CD14-positive monocyte (primary cell): ENCODE measurements around the gene DNAJC16. TPM values are rescaled to one million over a fixed set of nuclear protein-coding genes. Genes with fewer than 3 reads are reported as not detected.
A peak's percentile ranks its signal among the peaks of the same experiment; 100 is the strongest.

Experiments
- DNase-seq, 3 donors: peaks; one replicate each; pipeline ENCODE4 v3.0.0-alpha.2; 2011 to 2022
- H2AFZ ChIP-seq: 2 replicates; pipeline ENCODE4 v1.6.0; 2012; ENCODE audit warnings: mild to moderate bottlenecking, low read depth, low read length, inconsistent platforms; ENCODE audit not compliant: insufficient read depth, poor library complexity, severe bottlenecking
- H3K27ac ChIP-seq, 2 donors: 1 replicate in 1 of 2; 2 replicates in 1 of 2; pipeline ENCODE4 v1.5.1; 2012 to 2013; ENCODE audit warnings: low read length in 2 of 2, control low read depth in 1 of 2, inconsistent platforms in 1 of 2, low read depth in 1 of 2, mild to moderate bottlenecking in 1 of 2
- H3K27me3 ChIP-seq, 2 donors: one replicate each; pipeline versions ENCODE4 v1.6.0 to v1.6.1; 2011 to 2013; ENCODE audit warnings: low read length in 2 of 2; ENCODE audit not compliant: control insufficient read depth in 2 of 2, insufficient read depth in 2 of 2
- H3K36me3 ChIP-seq, 2 donors: replicated peaks in 1 of 2; 1 replicate in 1 of 2; 2 replicates in 1 of 2; pipeline versions ENCODE4 v1.5.1 to v1.6.1; 2012 to 2013; ENCODE audit warnings: low read length in 2 of 2, control low read depth in 1 of 2, inconsistent platforms in 1 of 2, mild to moderate bottlenecking in 1 of 2; ENCODE audit not compliant: insufficient read depth in 2 of 2, control insufficient read depth in 1 of 2
- H3K4me1 ChIP-seq, 2 donors: 1 replicate in 1 of 2; 2 replicates in 1 of 2; pipeline versions ENCODE4 v1.5.1 to v1.6.1; 2012 to 2013; ENCODE audit warnings: low read length in 2 of 2, control low read depth in 1 of 2, inconsistent platforms in 1 of 2, mild to moderate bottlenecking in 1 of 2, moderate library complexity in 1 of 2; ENCODE audit not compliant: insufficient read depth in 2 of 2, control insufficient read depth in 1 of 2
- H3K4me2 ChIP-seq: replicated peaks from 2 replicates; pipeline ENCODE3; 2012; ENCODE audit warnings: low read length, moderate library complexity, mild to moderate bottlenecking; ENCODE audit not compliant: poor library complexity, severe bottlenecking; ENCODE audit errors: extremely low read depth
- H3K4me3 ChIP-seq, 3 experiments: fragments of 200-600 bp in 1 of 3; sonication (generic) in 1 of 3; replicated peaks in 1 of 3; 1 replicate in 2 of 3; 2 replicates in 1 of 3; pipeline ENCODE4 v1.5.1; 2011 to 2013; ENCODE audit warnings: low read length in 3 of 3, mild to moderate bottlenecking in 3 of 3, control low read depth in 2 of 3, low read depth in 2 of 3, inconsistent platforms in 1 of 3, moderate library complexity in 1 of 3
- H3K79me2 ChIP-seq: 2 replicates; pipeline ENCODE4 v1.6.0; 2012; ENCODE audit warnings: mild to moderate bottlenecking, control low read depth, inconsistent platforms, low read length, moderate library complexity; ENCODE audit not compliant: insufficient read depth
- H3K9ac ChIP-seq: 2 replicates; pipeline ENCODE4 v1.6.0; 2017; ENCODE audit warnings: low read length, mild to moderate bottlenecking; ENCODE audit not compliant: insufficient read depth, poor library complexity, severe bottlenecking
- H3K9me3 ChIP-seq, 2 donors: replicated peaks in 1 of 2; 1 replicate in 1 of 2; 2 replicates in 1 of 2; pipeline versions ENCODE4 v1.5.1 to v1.6.1; 2012 to 2013; ENCODE audit warnings: low read length in 2 of 2, control low read depth in 1 of 2; ENCODE audit not compliant: control insufficient read depth in 1 of 2, insufficient read depth in 1 of 2
- H4K20me1 ChIP-seq: 2 replicates; pipeline ENCODE4 v1.6.0; 2012; ENCODE audit warnings: mild to moderate bottlenecking, low read length, control low read depth, moderate library complexity; ENCODE audit not compliant: insufficient read depth
- H3K27ac Mint-ChIP-seq, 7 donors: one replicate each; pipeline ENCODE4 v1.8.0; 2020; ENCODE audit warnings: mild to moderate bottlenecking in 7 of 7, mixed read lengths in 7 of 7, moderate library complexity in 6 of 7, inconsistent platforms in 2 of 7
- H3K27me3 Mint-ChIP-seq, 3 donors: one replicate each; pipeline ENCODE4 v1.8.0; 2021 to 2022; ENCODE audit warnings: low read depth in 3 of 3, mild to moderate bottlenecking in 3 of 3, mixed read lengths in 3 of 3, moderate library complexity in 3 of 3, inconsistent platforms in 1 of 3
- H3K36me3 Mint-ChIP-seq, 2 donors: one replicate each; pipeline ENCODE4 v1.8.0; 2020; ENCODE audit warnings: mixed read lengths in 2 of 2, inconsistent platforms in 1 of 2, mild to moderate bottlenecking in 1 of 2
- H3K4me1 Mint-ChIP-seq: one replicate; pipeline ENCODE4 v1.8.0; 2020; ENCODE audit warnings: mild to moderate bottlenecking, mixed read lengths
- H3K4me3 Mint-ChIP-seq, 2 donors: one replicate each; pipeline ENCODE4 v1.8.0; 2020; ENCODE audit warnings: mild to moderate bottlenecking in 2 of 2, mixed read lengths in 2 of 2, moderate library complexity in 1 of 2
- H3K9me3 Mint-ChIP-seq, 7 donors: one replicate each; pipeline ENCODE4 v1.8.0; 2020 to 2022; ENCODE audit warnings: mixed read lengths in 7 of 7, mild to moderate bottlenecking in 6 of 7, moderate library complexity in 6 of 7, inconsistent platforms in 2 of 7
- WGBS: methylation state at CpG from one replicate; pipeline ENCODE4 v1.1.5; 2013; ENCODE audit warnings: missing lambda C conversion rate; ENCODE audit not compliant: insufficient coverage; 5-methylcytosine and 5-hydroxymethylcytosine counted together
- intact Hi-C, 2 donors: fragments of 100-400 bp; cut with micrococcal nuclease; formaldehyde crosslinking; loops; one replicate each; pipeline versions ENCODE4 v1.15.0 to v1.15.1; 2023
- polyA plus RNA-seq, 3 donors: library from polyadenylated mRNA; depleted of rRNA in 1 of 3; unstranded in 2 of 3; stranded (reverse) in 1 of 3; fragments of 300-500 nt in 2 of 3; fragments of >200 nt in 1 of 3; fragmentation: Illumina TruSeq in 2 of 3; gene quantifications; 1 replicate in 2 of 3; 2 replicates in 1 of 3; pipeline ENCODE4 v1.2.3, GENCODE V29; 2012 to 2021
- TF ChIP-seq, protein P1 (sequence below): fragments of 200-600 bp; IDR thresholded peaks from one replicate; pipeline ENCODE4 v1.8.0; 2022; ENCODE audit warnings: antibody characterized with exemption, mild to moderate bottlenecking

DNAJC16 gene
- polyA plus RNA-seq, 3 donors, result 5.4 to 7.8 (median 6.3) TPM

DNA sequence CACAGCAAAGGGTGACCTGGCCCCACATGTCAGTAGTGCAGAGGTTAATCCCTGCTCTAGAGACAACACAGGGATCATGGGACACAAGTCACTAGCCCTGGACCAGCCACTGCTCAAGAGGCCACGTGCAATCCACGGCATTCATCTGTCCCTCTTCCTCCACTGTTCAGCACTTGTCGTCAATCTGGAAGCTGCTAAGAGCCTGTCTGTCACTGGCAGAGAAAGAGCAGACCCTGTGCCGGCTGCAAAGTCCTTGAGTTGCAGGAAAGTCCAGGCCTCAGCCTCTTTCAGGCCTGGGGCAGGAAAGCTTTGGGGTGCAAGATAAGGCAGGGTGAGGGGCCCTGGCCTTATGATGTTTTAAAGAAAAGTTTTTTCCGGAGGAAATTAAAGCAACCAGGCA, 34.1 kb upstream of the DNAJC16 start:
- intact Hi-C loops, result no loop called here
- Histone ChIP-seq H3K27me3 (no peaks in the 10 kb centered on the region), H4K20me1 (no peaks in the 10 kb centered on the region), H3K27ac (no peak overlapping the region), H3K4me3 (no peak overlapping the region), H3K9ac (no peak overlapping the region), H3K36me3 (peaks cover 22 to 44% of the 10 kb centered on the region in 2 donors), H3K4me1 (no peaks in the 10 kb centered on the region), H3K4me2 (no peak overlapping the region), H2AFZ (no peak overlapping the region), H3K79me2 (no peaks in the 10 kb centered on the region), H3K9me3 (no peaks in the 10 kb centered on the region)
- Mint-ChIP-seq H3K4me3 (no peak overlapping the region), H3K27me3 (no peaks in the 10 kb centered on the region), H3K4me1 (no peaks in the 10 kb centered on the region), H3K36me3 (peaks cover 52 to 63% of the 10 kb centered on the region in 2 donors), H3K9me3 (peaks cover 0 to 3% (median under 1%) of the 10 kb centered on the region in 7 donors), H3K27ac (peak overlapping the region in 1 of 7 donors; percentile 22)
- DNase-seq, result no peak
- 90% methylated on average over 4 of the region's 5 CpGs for WGBS
- TF ChIP-seq, protein P1, sequence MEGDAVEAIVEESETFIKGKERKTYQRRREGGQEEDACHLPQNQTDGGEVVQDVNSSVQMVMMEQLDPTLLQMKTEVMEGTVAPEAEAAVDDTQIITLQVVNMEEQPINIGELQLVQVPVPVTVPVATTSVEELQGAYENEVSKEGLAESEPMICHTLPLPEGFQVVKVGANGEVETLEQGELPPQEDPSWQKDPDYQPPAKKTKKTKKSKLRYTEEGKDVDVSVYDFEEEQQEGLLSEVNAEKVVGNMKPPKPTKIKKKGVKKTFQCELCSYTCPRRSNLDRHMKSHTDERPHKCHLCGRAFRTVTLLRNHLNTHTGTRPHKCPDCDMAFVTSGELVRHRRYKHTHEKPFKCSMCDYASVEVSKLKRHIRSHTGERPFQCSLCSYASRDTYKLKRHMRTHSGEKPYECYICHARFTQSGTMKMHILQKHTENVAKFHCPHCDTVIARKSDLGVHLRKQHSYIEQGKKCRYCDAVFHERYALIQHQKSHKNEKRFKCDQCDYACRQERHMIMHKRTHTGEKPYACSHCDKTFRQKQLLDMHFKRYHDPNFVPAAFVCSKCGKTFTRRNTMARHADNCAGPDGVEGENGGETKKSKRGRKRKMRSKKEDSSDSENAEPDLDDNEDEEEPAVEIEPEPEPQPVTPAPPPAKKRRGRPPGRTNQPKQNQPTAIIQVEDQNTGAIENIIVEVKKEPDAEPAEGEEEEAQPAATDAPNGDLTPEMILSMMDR, result no peak

DNA sequence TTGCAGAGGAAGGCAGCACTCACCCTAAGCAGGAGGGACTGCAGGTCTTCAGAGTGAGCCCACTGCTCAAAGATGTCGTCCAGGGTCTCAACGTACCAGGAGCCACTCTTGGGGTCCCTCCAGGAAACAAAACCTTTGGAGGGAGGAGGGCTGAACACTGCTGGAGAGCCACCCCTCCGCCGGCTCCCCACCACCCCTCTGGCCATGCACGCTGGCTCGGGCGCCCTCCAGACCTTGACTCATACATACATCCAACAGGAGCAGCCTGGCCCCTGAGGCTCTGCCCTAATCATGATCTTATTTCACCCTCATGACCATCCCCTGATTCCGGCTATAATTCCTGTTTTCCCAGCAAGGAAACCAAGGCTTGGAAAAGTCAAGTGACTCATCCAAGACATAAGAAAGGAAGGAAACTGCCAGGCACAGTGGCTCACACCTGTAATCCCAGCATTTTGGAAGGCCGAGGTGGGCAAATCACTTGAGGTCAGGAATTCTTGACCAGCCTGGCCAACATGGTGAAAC, 32.7 kb upstream of the DNAJC16 start:
- Histone ChIP-seq H3K9ac (no peak overlapping the region), H4K20me1 (no peaks in the 10 kb centered on the region), H3K4me1 (no peaks in the 10 kb centered on the region), H3K36me3 (peaks cover 22 to 44% of the 10 kb centered on the region in 2 donors), H3K4me3 (no peak overlapping the region), H3K79me2 (no peaks in the 10 kb centered on the region), H3K27me3 (no peaks in the 10 kb centered on the region), H3K27ac (no peak overlapping the region), H3K9me3 (no peaks in the 10 kb centered on the region), H3K4me2 (no peak overlapping the region), H2AFZ (no peak overlapping the region)
- intact Hi-C loops, result no loop called here
- DNase-seq, result no peak
- H3K27ac Mint-ChIP-seq, result peak overlapping the region in 1 of 7 donors; percentile 4
- TF ChIP-seq, protein P1, result no peak
- WGBS, result 100% methylated on average over 5 of the region's 9 CpGs
- H3K4me3 Mint-ChIP-seq, result no peak overlapping the region
- H3K9me3 Mint-ChIP-seq, result peaks cover 0 to 12% (median 4%) of the 10 kb centered on the region in 7 donors
- H3K36me3 Mint-ChIP-seq, result peaks cover 56 to 72% of the 10 kb centered on the region in 2 donors
- H3K4me1 Mint-ChIP-seq, result no peaks in the 10 kb centered on the region
- no peaks in the 10 kb centered on the region for H3K27me3 Mint-ChIP-seq
